IMR-90 (cell line): ENCODE results near the gene KLHL30. TPM values are rescaled to one million over a fixed set of nuclear protein-coding genes. Genes with fewer than 3 reads are reported as not detected.

Source experiments
- ATAC-seq: fragments of 200-7000 bp; cut with Tn5 transposase; 2 replicates; pipeline ENCODE4 v1.9.1; 2020; ENCODE audit warnings: low read depth, mild to moderate bottlenecking, moderate library complexity
- BruUV-seq: library from RNA; stranded (reverse); fragments of 400-500 nt; replicated peaks from 2 replicates; lab custom pipeline; 2021; lab: Mats Ljungman, UMichigan
- CTCF ChIA-PET: fragments of 300-600 bp; formaldehyde crosslinking; extraction: SDS; loops from one replicate; lab custom pipeline; 2021; ENCODE audit warnings: antibody characterized with exemption; lab: Yijun Ruan, JAX
- POLR2A ChIA-PET: fragments of 300-600 bp; sonication (Branson Sonifier 250); formaldehyde crosslinking; loops from one replicate; lab custom pipeline; 2022; ENCODE audit warnings: antibody characterized with exemption; ENCODE audit not compliant: unreplicated experiment; lab: Charles Lee
- DNase-seq: peaks from one replicate; pipeline ENCODE4 v3.0.0; 2013
- H2AFZ ChIP-seq: replicated peaks from 2 replicates; pipeline ENCODE3; 2013; ENCODE audit warnings: low read length, mild to moderate bottlenecking; ENCODE audit not compliant: poor library complexity
- H2AK5ac ChIP-seq: 2 replicates; pipeline ENCODE4 v1.6.1; 2013; ENCODE audit warnings: low read depth, low read length, inconsistent platforms
- H2AK9ac ChIP-seq: replicated peaks from 2 replicates; pipeline ENCODE3; 2013; ENCODE audit warnings: mild to moderate bottlenecking, low read depth, low read length, moderate library complexity; ENCODE audit not compliant: poor library complexity
- H2BK120ac ChIP-seq: 2 replicates; pipeline ENCODE4 v1.6.1; 2013; ENCODE audit warnings: low read depth, low read length, inconsistent platforms
- H2BK15ac ChIP-seq: 3 replicates; pipeline ENCODE4 v1.6.1; 2013; ENCODE audit warnings: low read depth, low read length, inconsistent platforms
- H2BK20ac ChIP-seq: 2 replicates; pipeline ENCODE4 v1.6.1; 2013; ENCODE audit warnings: low read depth, mild to moderate bottlenecking, inconsistent platforms, low read length, moderate library complexity
- H2BK5ac ChIP-seq: 2 replicates; pipeline ENCODE4 v1.6.1; 2013; ENCODE audit warnings: mild to moderate bottlenecking, low read depth, low read length, inconsistent platforms; ENCODE audit not compliant: poor library complexity, severe bottlenecking
- H3K14ac ChIP-seq: replicated peaks from 2 replicates; pipeline ENCODE4 v1.6.1; 2013; ENCODE audit warnings: low read depth, low read length, inconsistent platforms
- H3K18ac ChIP-seq: 2 replicates; pipeline ENCODE4 v1.6.1; 2013; ENCODE audit warnings: low read depth, low read length, control low read depth
- H3K23ac ChIP-seq: 2 replicates; pipeline ENCODE4 v1.6.1; 2013; ENCODE audit warnings: low read depth, low read length, inconsistent platforms
- H3K27ac ChIP-seq: 2 replicates; pipeline ENCODE4 v1.5.1; 2013; ENCODE audit warnings: mild to moderate bottlenecking, control low read depth, low read length; ENCODE audit not compliant: insufficient read depth
- H3K27me3 ChIP-seq: 2 replicates; pipeline ENCODE4 v1.6.1; 2013; ENCODE audit warnings: low read length; ENCODE audit not compliant: control insufficient read depth, insufficient read depth
- H3K36me3 ChIP-seq: 2 replicates; pipeline ENCODE4 v1.6.1; 2013; ENCODE audit warnings: low read length, mixed read lengths; ENCODE audit not compliant: control insufficient read depth, insufficient read depth
- H3K4ac ChIP-seq: 2 replicates; pipeline ENCODE4 v1.6.1; 2013; ENCODE audit warnings: low read depth, low read length, inconsistent platforms
- H3K4me1 ChIP-seq: 2 replicates; pipeline ENCODE4 v1.6.1; 2013; ENCODE audit warnings: low read length, mixed read lengths; ENCODE audit not compliant: control insufficient read depth, insufficient read depth
- H3K4me2 ChIP-seq: 2 replicates; pipeline ENCODE4 v1.6.1; 2013; ENCODE audit warnings: low read depth, mild to moderate bottlenecking, control low read depth, low read length, moderate library complexity
- H3K4me3 ChIP-seq: 2 replicates; pipeline ENCODE4 v1.5.1; 2013; ENCODE audit warnings: low read depth, mild to moderate bottlenecking, control low read depth, low read length, moderate library complexity; ENCODE audit not compliant: insufficient read depth
- H3K56ac ChIP-seq: 2 replicates; pipeline ENCODE4 v1.6.1; 2013; ENCODE audit warnings: low read length, inconsistent platforms; ENCODE audit not compliant: insufficient read depth; ENCODE audit errors: extremely low read depth
- H3K79me1 ChIP-seq, 2 experiments: 2 replicates each; pipeline ENCODE4 v1.6.1; 2013; ENCODE audit warnings: low read length in 2 of 2, inconsistent platforms in 1 of 2, low read depth in 1 of 2
- H3K9ac ChIP-seq: 2 replicates; pipeline ENCODE4 v1.6.1; 2013; ENCODE audit warnings: low read depth, low read length, control low read depth
- H3K9me1 ChIP-seq: 2 replicates; pipeline ENCODE4 v1.6.1; 2013; ENCODE audit warnings: low read length, inconsistent platforms; ENCODE audit not compliant: insufficient read depth
- H3K9me3 ChIP-seq: 2 replicates; pipeline ENCODE4 v1.6.1; 2013; ENCODE audit warnings: low read length; ENCODE audit not compliant: control insufficient read depth, insufficient read depth
- H4K20me1 ChIP-seq: 2 replicates; pipeline ENCODE4 v1.6.1; 2013; ENCODE audit warnings: low read length, inconsistent platforms; ENCODE audit not compliant: insufficient read depth
- H4K5ac ChIP-seq: 2 replicates; pipeline ENCODE4 v1.6.1; 2013; ENCODE audit warnings: mild to moderate bottlenecking, low read depth, low read length, control low read depth
- H4K8ac ChIP-seq, 2 experiments: 2 replicates each; pipeline ENCODE4 v1.6.1; 2013; ENCODE audit warnings: low read depth in 2 of 2, low read length in 2 of 2, control low read depth in 1 of 2, inconsistent platforms in 1 of 2
- H4K91ac ChIP-seq: 2 replicates; pipeline ENCODE4 v1.6.1; 2013; ENCODE audit warnings: low read depth, low read length, inconsistent platforms; ENCODE audit not compliant: insufficient read depth
- BHLHE40 ChIP-seq: fragments of 150-350 bp; IDR thresholded peaks from 2 replicates; pipeline ENCODE4 v1.6.1; 2016; ENCODE audit warnings: mild to moderate bottlenecking, low read depth, low read length
- CEBPB ChIP-seq: IDR thresholded peaks from 2 replicates; pipeline ENCODE4 v1.6.1; 2012; ENCODE audit warnings: low read depth, low read length, improper control_type of control experiment
- ELK1 ChIP-seq: fragments of 150-350 bp; IDR thresholded peaks from 2 replicates; pipeline ENCODE4 v1.6.1; 2016; ENCODE audit warnings: low read depth, mild to moderate bottlenecking, low read length, moderate library complexity, borderline replicate concordance
- FOS ChIP-seq: fragments of 150-350 bp; IDR thresholded peaks from 2 replicates; pipeline ENCODE4 v1.6.1; 2016; ENCODE audit warnings: low read depth, low read length
- MAFK ChIP-seq: IDR thresholded peaks from 2 replicates; pipeline ENCODE4 v1.6.1; 2012; ENCODE audit warnings: low read depth, low read length, improper control_type of control experiment
- MAZ ChIP-seq: IDR thresholded peaks from 2 replicates; pipeline ENCODE4 v1.6.1; 2012; ENCODE audit warnings: low read depth, mild to moderate bottlenecking, low read length, improper control_type of control experiment, moderate library complexity, borderline replicate concordance
- NFE2L2 ChIP-seq: fragments of 150-350 bp; IDR thresholded peaks from 2 replicates; pipeline ENCODE4 v1.6.1; 2016; ENCODE audit warnings: low read depth, mild to moderate bottlenecking, low read length
- POLR2A ChIP-seq: IDR thresholded peaks from 2 replicates; pipeline ENCODE4 v1.6.1; 2012; ENCODE audit warnings: mild to moderate bottlenecking, low read depth, low read length
- RAD21 ChIP-seq: IDR thresholded peaks from 2 replicates; pipeline ENCODE4 v1.6.1; 2012; ENCODE audit warnings: low read length, improper control_type of control experiment
- RCOR1 ChIP-seq: IDR thresholded peaks from 2 replicates; pipeline ENCODE4 v1.6.1; 2012; ENCODE audit warnings: mild to moderate bottlenecking, low read length, improper control_type of control experiment; ENCODE audit not compliant: insufficient replicate concordance
- USF2 ChIP-seq: fragments of 150-350 bp; IDR thresholded peaks from 2 replicates; pipeline ENCODE4 v1.6.1; 2017; ENCODE audit warnings: mild to moderate bottlenecking, antibody characterized with exemption, low read length, low read depth
- WGBS, 2 experiments: methylation state at CpG; one replicate each; pipeline versions ENCODE4 v1.1.5 to v1.1.7; 2013; ENCODE audit warnings: missing lambda C conversion rate in 2 of 2; ENCODE audit not compliant: insufficient read length in 1 of 2; ENCODE audit errors: extremely low coverage in 2 of 2; 5-methylcytosine and 5-hydroxymethylcytosine counted together
- dilution Hi-C: fragments of 300-500 bp; cut with HindIII; formaldehyde crosslinking; loops from one replicate; pipeline ENCODE4 v1.14.3; 2018; ENCODE audit warnings: low sequenced_read_pairs; ENCODE audit not compliant: unreplicated experiment
- in situ Hi-C: fragments of 300-500 bp; cut with MboI; formaldehyde crosslinking; loops from 3 replicates; pipeline ENCODE4 v1.14.3; 2019; ENCODE audit warnings: low sequenced_read_pairs, inconsistent platforms, mixed read lengths
- intact Hi-C: fragments of 100-400 bp; cut with micrococcal nuclease; formaldehyde crosslinking; loops from 2 replicates; pipeline ENCODE4 v1.10.0; 2022
- polyA plus RNA-seq, 3 experiments: library from polyadenylated mRNA; depleted of rRNA; stranded (reverse); fragments of >200 nt; gene quantifications; 2 replicates each; pipeline ENCODE4 v1.2.3, GENCODE V29; 2012; ENCODE audit warnings: low replicate concordance in 1 of 3
- total RNA-seq: library from RNA; depleted of rRNA; stranded (reverse); fragments of >200 nt; gene quantifications from 2 replicates; pipeline ENCODE4 v1.2.3, GENCODE V29; 2012

KLHL30 gene
- total and polyA plus RNA-seq, 2 of the 4 experiments (the other 2 are of a cell fraction): under 0.01 to 0.03 TPM

- Histone ChIP-seq H3K4me2 (no peak overlapping the region), H3K14ac (peak overlapping the region; percentile 94; the same call in 1 of the 2 replicates), H4K8ac (peak overlapping the region; percentile 23 to 51; a peak in 2 of 4 replicates), H2BK20ac (peak overlapping the region; percentile 92; the same call in 1 of the 2 replicates), H2BK5ac (peak overlapping the region; percentile 96), H2AK9ac (peak overlapping the region; percentile 67), H3K27me3 (peaks cover 2% of the 10 kb centered on the region; the same call in 1 of the 2 replicates), H4K20me1 (peaks cover 8% of the 10 kb centered on the region), H3K56ac (no peak overlapping the region), H2BK120ac (peak overlapping the region; percentile 95), H3K27ac (peak overlapping the region; percentile 5; the same call in 1 of the 2 replicates), H4K5ac (peak overlapping the region; percentile 8; the same call in 1 of the 2 replicates), H3K4ac (peak overlapping the region; percentile 97), H3K4me1 (peaks cover 35% of the 10 kb centered on the region), H3K79me1 (peaks cover 3 to 23% of the 10 kb centered on the region in 2 experiments; a peak in 3 of 4 replicates), H4K91ac (peak overlapping the region; percentile 96; the same call in 1 of the 2 replicates), H3K9me3 (no peaks in the 10 kb centered on the region), H2AFZ (no peak overlapping the region), H3K23ac (no peak overlapping the region; the same call in 1 of the 2 replicates), H3K4me3 (no peak overlapping the region), H2AK5ac (peak overlapping the region; percentile 98), H2BK15ac (0 out of 3 replicates have a peak overlapping the region, but pooled peaks have one; percentile 97), H3K9ac (no peak overlapping the region), H3K18ac (peak overlapping the region; percentile 18; the same call in 1 of the 2 replicates), H3K36me3 (peaks cover 22% of the 10 kb centered on the region), H3K9me1 (peaks cover 33% of the 10 kb centered on the region)
- DNase-seq (no peak), ATAC-seq (no peak)
- no TSS peak for BruUV-seq
- intact Hi-C loops (no loop called here), in situ Hi-C loops (no loop called here), dilution Hi-C loops (no loop called here)
- 87% methylated on average over 3 of the region's 7 CpGs; no CpG with 5 or more reads in 1 of the 2 experiments for WGBS, 2 experiments
- ChIA-PET POLR2A (no interaction called here), CTCF (no interaction called here)
- TF ChIP-seq USF2 (no peak), MAZ (no peak), BHLHE40 (no peak), NFE2L2 (no peak), ELK1 (no peak), POLR2A (no peak), RCOR1 (no peak), MAFK (no peak), FOS (no peak), CEBPB (no peak), RAD21 (no peak)
These were observed 28.9 kb downstream of the KLHL30 start for GRCh38 chr2:238167344-238167715.
